Progenitor cell of endocrine pancreas (in vitro differentiated cells): Measurements from ENCODE around the gene NFIX. TPM values are rescaled to one million over a fixed set of nuclear protein-coding genes. Genes with fewer than 3 reads are reported as not detected.
A peak's percentile ranks its signal among the peaks of the same experiment; 100 is the strongest.

Experiments used
- DNase-seq: peaks from one replicate; pipeline ENCODE4 v3.0.0; 2021; ENCODE audit warnings: low spot score; ENCODE audit not compliant: unreplicated experiment
- H3K27ac Mint-ChIP-seq: 2 replicates; pipeline ENCODE4 v1.8.0; 2021; ENCODE audit warnings: mild to moderate bottlenecking, moderate library complexity, mixed read lengths
- H3K27me3 Mint-ChIP-seq: 2 replicates; pipeline ENCODE4 v1.8.0; 2021; ENCODE audit warnings: mixed read lengths
- H3K36me3 Mint-ChIP-seq: 2 replicates; pipeline ENCODE4 v1.8.0; 2022; ENCODE audit warnings: mixed read lengths; ENCODE audit not compliant: insufficient read depth
- H3K4me1 Mint-ChIP-seq: 2 replicates; pipeline ENCODE4 v1.8.0; 2021; ENCODE audit warnings: low read depth, mixed read lengths
- H3K4me3 Mint-ChIP-seq: 2 replicates; pipeline ENCODE4 v1.8.0; 2021; ENCODE audit warnings: low read depth, mild to moderate bottlenecking, moderate library complexity, mixed read lengths
- H3K9me3 Mint-ChIP-seq: 2 replicates; pipeline ENCODE4 v1.8.0; 2021; ENCODE audit warnings: low read depth, mixed read lengths
- total RNA-seq: library from RNA; stranded (reverse); gene quantifications from 2 replicates; pipeline ENCODE4 v1.2.1, GENCODE V29; 2021
- TF ChIP-seq, protein P1 (sequence below): fragments of 200-600 bp; sonication (generic); IDR thresholded peaks from one replicate; pipeline ENCODE4 v1.5.0; 2021; ENCODE audit warnings: antibody characterized with exemption, mild to moderate bottlenecking; ENCODE audit not compliant: unreplicated experiment

NFIX gene
- total RNA-seq, 1 donor from 2014 or later, result 0.46 TPM

DNA sequence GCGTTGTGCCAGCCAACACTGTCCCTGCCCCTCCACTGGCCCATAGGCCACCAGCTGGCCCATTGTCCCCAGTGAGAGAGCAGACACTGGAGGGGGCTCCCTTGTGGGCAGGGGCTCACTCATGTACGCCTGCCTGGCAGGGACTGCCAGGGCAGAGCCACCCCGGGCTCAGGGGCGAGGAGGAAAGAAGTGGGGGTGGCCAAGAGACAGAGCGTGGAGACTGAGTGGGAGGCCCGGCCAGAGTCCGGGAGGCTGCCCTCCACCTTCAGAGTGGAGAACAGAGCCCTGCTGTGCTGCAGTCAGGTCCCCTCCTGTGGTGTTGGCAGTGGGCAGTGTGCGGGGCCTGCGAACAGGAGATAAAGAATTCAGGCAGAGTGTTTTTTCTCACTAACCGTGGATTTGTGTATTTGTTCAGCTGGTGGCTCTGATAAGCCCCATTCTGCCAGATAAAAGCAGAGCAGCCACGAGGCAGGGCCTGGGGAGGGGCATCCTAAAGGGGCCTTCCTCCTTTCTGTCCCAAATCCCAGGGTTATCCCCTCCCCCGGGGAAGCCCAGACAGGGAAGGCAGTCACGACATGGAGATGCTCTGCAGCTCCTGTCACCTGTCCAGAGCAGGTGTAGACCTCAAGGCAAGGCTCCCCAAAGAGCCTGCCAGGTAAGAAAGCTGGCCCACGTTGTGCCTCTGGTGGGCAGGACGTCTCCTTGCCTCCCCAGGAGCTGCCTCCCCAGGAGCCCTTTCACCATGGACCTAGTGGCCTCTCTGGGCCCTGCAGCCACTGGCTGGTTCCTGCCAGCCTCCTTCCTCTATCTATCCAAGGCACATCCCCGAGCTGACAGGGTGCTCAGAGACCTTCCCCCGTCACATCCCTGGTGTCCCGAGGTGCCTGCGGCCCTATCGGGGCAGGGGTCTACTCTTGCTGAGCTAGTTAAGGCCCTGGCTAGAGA lies 74.4 kb downstream of the NFIX start:
- H3K36me3 Mint-ChIP-seq, result no peaks in the 10 kb centered on the region
- H3K27ac Mint-ChIP-seq, result no peak overlapping the region
- DNase-seq, result no peak
- H3K27me3 Mint-ChIP-seq, result peaks cover 85% of the 10 kb centered on the region
- no peaks in the 10 kb centered on the region for H3K9me3 Mint-ChIP-seq
- H3K4me1 Mint-ChIP-seq, result peaks cover 14% of the 10 kb centered on the region
- no peak overlapping the region for H3K4me3 Mint-ChIP-seq
- TF ChIP-seq, protein P1, sequence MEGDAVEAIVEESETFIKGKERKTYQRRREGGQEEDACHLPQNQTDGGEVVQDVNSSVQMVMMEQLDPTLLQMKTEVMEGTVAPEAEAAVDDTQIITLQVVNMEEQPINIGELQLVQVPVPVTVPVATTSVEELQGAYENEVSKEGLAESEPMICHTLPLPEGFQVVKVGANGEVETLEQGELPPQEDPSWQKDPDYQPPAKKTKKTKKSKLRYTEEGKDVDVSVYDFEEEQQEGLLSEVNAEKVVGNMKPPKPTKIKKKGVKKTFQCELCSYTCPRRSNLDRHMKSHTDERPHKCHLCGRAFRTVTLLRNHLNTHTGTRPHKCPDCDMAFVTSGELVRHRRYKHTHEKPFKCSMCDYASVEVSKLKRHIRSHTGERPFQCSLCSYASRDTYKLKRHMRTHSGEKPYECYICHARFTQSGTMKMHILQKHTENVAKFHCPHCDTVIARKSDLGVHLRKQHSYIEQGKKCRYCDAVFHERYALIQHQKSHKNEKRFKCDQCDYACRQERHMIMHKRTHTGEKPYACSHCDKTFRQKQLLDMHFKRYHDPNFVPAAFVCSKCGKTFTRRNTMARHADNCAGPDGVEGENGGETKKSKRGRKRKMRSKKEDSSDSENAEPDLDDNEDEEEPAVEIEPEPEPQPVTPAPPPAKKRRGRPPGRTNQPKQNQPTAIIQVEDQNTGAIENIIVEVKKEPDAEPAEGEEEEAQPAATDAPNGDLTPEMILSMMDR, result peak; percentile 15

DNA sequence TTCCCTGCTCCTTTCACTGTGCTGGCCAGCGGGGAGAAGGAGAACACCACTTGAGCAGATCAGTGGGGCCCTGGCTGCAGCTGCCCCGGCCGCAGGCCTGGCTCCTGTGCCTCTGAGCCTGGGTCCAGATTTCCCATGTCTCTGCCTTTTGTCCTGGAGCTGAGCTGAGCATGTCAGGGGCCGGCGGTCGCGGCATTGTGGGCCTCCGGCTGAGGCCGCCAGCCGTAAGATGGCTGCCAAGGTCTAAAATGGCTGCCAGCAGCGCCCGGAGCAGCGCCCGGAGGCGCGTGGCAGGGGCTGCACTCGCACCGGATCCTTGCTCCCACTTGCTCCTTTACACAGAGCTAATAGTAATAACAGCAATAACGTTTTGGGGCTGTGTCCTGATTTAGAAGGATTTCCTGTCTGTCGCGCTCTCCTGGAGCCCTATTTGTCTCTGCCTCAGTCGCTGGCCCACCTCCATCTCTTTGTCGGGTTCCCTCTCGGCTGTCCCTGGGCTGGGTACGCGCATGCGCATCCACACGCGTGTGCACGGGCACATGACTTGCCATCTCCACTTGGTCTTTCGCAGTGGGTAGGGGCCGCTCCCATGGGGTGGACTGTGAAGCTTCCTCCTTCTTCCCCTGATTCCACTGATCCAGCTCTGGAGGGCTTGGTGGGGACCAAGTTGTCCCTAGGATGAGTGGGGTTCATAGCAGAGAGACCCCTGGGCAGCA lies 75.3 kb downstream of the NFIX start:
- DNase-seq, result no peak
- Mint-ChIP-seq H3K4me3 (no peak overlapping the region), H3K36me3 (no peaks in the 10 kb centered on the region), H3K4me1 (peaks cover 14% of the 10 kb centered on the region), H3K27ac (no peak overlapping the region), H3K9me3 (no peaks in the 10 kb centered on the region), H3K27me3 (peaks cover 84% of the 10 kb centered on the region)
- TF ChIP-seq, protein P1, result no peak

DNA sequence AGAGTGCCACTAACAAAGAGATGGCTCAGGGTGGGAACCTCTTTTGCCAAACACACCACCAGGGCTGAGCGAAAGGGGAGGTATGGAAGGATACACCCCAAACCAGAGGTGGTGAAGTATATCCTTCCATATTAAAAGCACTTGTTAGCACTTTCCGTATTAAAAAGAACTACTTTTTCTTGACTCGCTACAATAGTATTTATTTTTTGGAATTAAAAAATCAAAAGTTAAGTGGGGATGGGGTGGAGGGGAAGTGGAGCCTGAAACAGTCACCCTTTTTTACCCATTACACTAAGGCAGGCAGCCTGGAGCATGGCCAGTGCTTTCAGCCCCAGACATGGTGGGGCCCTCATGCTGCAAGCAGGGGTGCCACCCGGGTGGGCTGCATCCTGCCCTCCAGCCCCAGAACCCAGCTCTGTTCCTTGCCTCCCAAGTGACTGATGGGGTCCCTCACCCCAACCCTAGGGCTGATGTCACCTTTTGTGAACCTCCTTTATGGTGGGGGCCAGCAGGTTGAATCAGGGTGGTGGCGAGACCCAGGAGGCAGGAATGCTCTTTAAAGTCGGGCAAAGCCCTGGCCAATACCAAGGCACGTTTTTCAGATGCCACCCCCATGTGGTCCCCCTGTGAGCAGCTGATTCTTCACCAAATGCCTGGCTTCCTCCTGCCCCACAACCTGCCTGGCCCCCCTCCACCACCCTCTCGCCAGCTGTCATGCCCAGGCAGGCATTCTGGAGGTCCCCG lies 76.3 kb downstream of the NFIX start:
- peaks cover 14% of the 10 kb centered on the region for H3K4me1 Mint-ChIP-seq
- no peak overlapping the region for H3K27ac Mint-ChIP-seq
- TF ChIP-seq, protein P1, result no peak
- H3K27me3 Mint-ChIP-seq, result peaks cover 83% of the 10 kb centered on the region
- no peaks in the 10 kb centered on the region for H3K36me3 Mint-ChIP-seq
- DNase-seq, result no peak
- no peaks in the 10 kb centered on the region for H3K9me3 Mint-ChIP-seq
- no peak overlapping the region for H3K4me3 Mint-ChIP-seq

DNA sequence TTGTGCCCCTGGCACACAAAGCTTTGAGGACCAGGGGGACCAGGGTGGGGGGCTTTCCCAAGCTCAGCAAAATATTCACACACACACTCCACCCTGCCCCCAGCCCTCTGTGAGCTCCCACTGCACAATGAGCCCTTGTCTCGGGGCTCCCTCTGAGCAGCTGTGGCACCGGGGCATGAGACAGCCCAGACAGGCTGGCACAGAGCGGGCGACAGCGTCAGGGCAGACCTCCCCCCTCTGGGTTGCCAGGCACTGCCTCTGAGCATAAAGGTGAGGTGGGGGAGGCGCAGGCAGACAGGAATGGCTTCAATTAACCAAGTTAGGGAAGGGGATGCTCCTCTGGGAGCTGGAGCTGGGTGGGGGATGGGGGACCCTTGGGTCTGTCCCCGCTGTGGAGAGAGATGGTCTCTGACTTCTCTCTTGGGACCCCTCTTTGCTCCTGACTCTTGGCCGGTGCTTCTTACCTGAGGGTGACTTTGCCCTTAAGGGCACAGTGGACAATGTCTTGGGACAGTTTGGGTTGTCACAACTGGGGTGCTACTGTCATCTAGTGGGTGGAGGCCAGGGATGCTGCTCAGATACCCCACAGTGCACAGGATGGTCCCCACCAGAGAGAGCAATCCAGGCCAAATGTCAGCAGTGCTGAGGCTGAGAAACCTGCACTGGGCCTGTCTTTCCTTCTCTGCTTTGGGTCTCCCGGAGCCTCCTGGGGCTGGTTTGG lies 77.1 kb downstream of the NFIX start:
- H3K27me3 Mint-ChIP-seq, result peaks cover 80% of the 10 kb centered on the region
- H3K27ac Mint-ChIP-seq, result no peak overlapping the region
- no peak overlapping the region for H3K4me3 Mint-ChIP-seq
- TF ChIP-seq, protein P1, result no peak
- H3K36me3 Mint-ChIP-seq, result no peaks in the 10 kb centered on the region
- H3K4me1 Mint-ChIP-seq, result peaks cover 14% of the 10 kb centered on the region
- no peaks in the 10 kb centered on the region for H3K9me3 Mint-ChIP-seq
- no peak for DNase-seq
